K562 (cell line): ENCODE results near the gene JUN. TPM values are rescaled to one million over a fixed set of nuclear protein-coding genes. Genes with fewer than 3 reads are reported as not detected.

Experiments
- ATF1 ChIP-seq, 2 experiments: fragments of 450-650 bp in 1 of 2; IDR thresholded peaks; 2 replicates each; pipeline ENCODE4 v1.6.1; 2016; ENCODE audit warnings: missing compliant biosample characterization in 1 of 2, missing genetic modification characterization in 1 of 2
- CXXC5 ChIP-seq: fragments of 250-450 bp; sonication (Bioruptor Pico); IDR thresholded peaks from 2 replicates; pipeline ENCODE4 v1.8.0; 2022; ENCODE audit warnings: inconsistent platforms, mild to moderate bottlenecking, moderate library complexity
- ETV6 ChIP-seq, 3 experiments: fragments of 150-350 bp in 1 of 3; sonication (generic) in 1 of 3; formaldehyde crosslinking in 1 of 3; IDR thresholded peaks; 2 replicates each; pipeline versions ENCODE4 v1.6.1 to v1.8.0; 2014 to 2022; ENCODE audit warnings: borderline replicate concordance in 2 of 3, low read depth in 2 of 3, antibody characterized with exemption in 1 of 3, low read length in 1 of 3, mild to moderate bottlenecking in 1 of 3, missing genetic modification reagents in 1 of 3
- FOXK2 ChIP-seq, 2 experiments: fragments of 450-650 bp; IDR thresholded peaks in 1 of 2; conservative IDR thresholded peaks in 1 of 2; 2 replicates each; pipeline ENCODE4 v1.6.1; 2016; ENCODE audit warnings: low read depth in 2 of 2, mild to moderate bottlenecking in 1 of 2
- HDAC1 ChIP-seq, 2 experiments: fragments of 450-650 bp; IDR thresholded peaks; 2 replicates each; pipeline ENCODE4 v1.6.1; 2016 to 2017; ENCODE audit warnings: inconsistent platforms in 1 of 2, mild to moderate bottlenecking in 1 of 2, moderate library complexity in 1 of 2
- HDGF ChIP-seq: fragments of 450-650 bp; IDR thresholded peaks from 2 replicates; pipeline ENCODE4 v1.6.1; 2016
- ILK ChIP-seq: fragments of 450-650 bp; IDR thresholded peaks from 2 replicates; pipeline ENCODE4 v1.6.1; 2016; ENCODE audit warnings: missing genetic modification characterization, low read depth, mild to moderate bottlenecking, missing compliant biosample characterization, moderate library complexity, borderline replicate concordance
- JUND ChIP-seq, 2 experiments: IDR thresholded peaks; 2 replicates in 1 of 2; 3 replicates in 1 of 2; pipeline ENCODE4 v1.6.1; 2011; ENCODE audit warnings: borderline replicate concordance in 2 of 2, low read depth in 2 of 2, low read length in 2 of 2, improper control_type of control experiment in 1 of 2, missing biosample characterization in 1 of 2, missing genetic modification characterization in 1 of 2, missing genetic modification reagents in 1 of 2
- MECOM ChIP-seq: fragments of 250-450 bp; sonication (Bioruptor Pico); IDR thresholded peaks from 2 replicates; pipeline ENCODE4 v1.8.0; 2022; ENCODE audit warnings: inconsistent platforms
- NCOR1 ChIP-seq: fragments of 450-650 bp; IDR thresholded peaks from 2 replicates; pipeline ENCODE4 v1.6.1; 2016; ENCODE audit warnings: mild to moderate bottlenecking, moderate library complexity
- NR2C2 ChIP-seq, 2 experiments: fragments of 200-800 bp in 1 of 2; sonication (Bioruptor generic) in 1 of 2; sonication (generic) in 1 of 2; formaldehyde crosslinking in 1 of 2; IDR thresholded peaks; 2 replicates each; pipeline versions ENCODE4 v1.6.1 to v1.8.0; 2016 to 2022; ENCODE audit warnings: mild to moderate bottlenecking in 1 of 2, missing compliant biosample characterization in 1 of 2, missing genetic modification characterization in 1 of 2, missing genetic modification reagents in 1 of 2
- PHF21A ChIP-seq: fragments of 450-650 bp; IDR thresholded peaks from 2 replicates; pipeline ENCODE4 v1.6.1; 2017; ENCODE audit warnings: low read depth, borderline replicate concordance
- POLR2G ChIP-seq: fragments of 200-400 bp; formaldehyde crosslinking; IDR thresholded peaks from 2 replicates; pipeline ENCODE4 v1.6.1; 2017; ENCODE audit warnings: low read depth, mild to moderate bottlenecking, antibody characterized with exemption, low read length, moderate library complexity
- POLR3G ChIP-seq: IDR thresholded peaks from 2 replicates; pipeline ENCODE4 v1.6.1; 2011; ENCODE audit not compliant: insufficient read length, insufficient replicate concordance; ENCODE audit errors: extremely low read depth
- RBBP5 ChIP-seq: fragments of 200-600 bp; sonication (generic); IDR thresholded peaks from 2 replicates; pipeline ENCODE4 v1.6.1; 2012; ENCODE audit warnings: borderline replicate concordance, mild to moderate bottlenecking, low read length, control low read depth, inconsistent platforms; ENCODE audit not compliant: insufficient read depth, poor library complexity, severe bottlenecking
- SREBF2 ChIP-seq: sonication (generic); formaldehyde crosslinking; IDR thresholded peaks from 2 replicates; pipeline ENCODE4 v1.4.0; 2020; ENCODE audit warnings: mild to moderate bottlenecking, missing genetic modification reagents
- YBX1 ChIP-seq: fragments of 450-650 bp; IDR thresholded peaks from 2 replicates; pipeline ENCODE4 v1.7.1; 2016; ENCODE audit warnings: mild to moderate bottlenecking
- ZNF140 ChIP-seq: fragments of 250-450 bp; sonication (Bioruptor Pico); IDR thresholded peaks from 2 replicates; pipeline ENCODE4 v1.8.0; 2021; ENCODE audit warnings: moderate library complexity, mild to moderate bottlenecking, inconsistent platforms
- ZNF197 ChIP-seq: fragments of 200-800 bp; sonication (Bioruptor generic); IDR thresholded peaks from 2 replicates; pipeline ENCODE4 v1.6.1; 2016; ENCODE audit warnings: low read depth, missing genetic modification characterization, missing compliant biosample characterization
- polyA plus RNA-seq, 8 experiments: library from polyadenylated mRNA; depleted of rRNA in 4 of 8; stranded (reverse) in 5 of 8; unstranded in 3 of 8; fragments of >200 nt; fragmentation: Nextera tagmentation in 2 of 8; fragmentation: Illumina TruSeq in 1 of 8; extraction: Ambion mirVana in 2 of 8; extraction: Trizol in 1 of 8; gene quantifications; 2 replicates each; pipeline versions ENCODE4 v1.2.1 to v1.2.3, GENCODE V29; 2011 to 2014; ENCODE audit warnings: inconsistent platforms in 1 of 8, missing spikeins in 1 of 8
- total RNA-seq, 7 experiments: library from RNA; depleted of rRNA in 6 of 7; stranded (reverse); fragments of >200 nt in 6 of 7; fragmentation: Illumina TruSeq in 2 of 7; extraction: Trizol in 2 of 7; gene quantifications; 2 replicates each; pipeline versions ENCODE4 v1.2.1 to v1.2.3, GENCODE V29; 2011 to 2021; ENCODE audit warnings: low replicate concordance in 1 of 7
- TF ChIP-seq, protein P1 (sequence below): fragments of 450-650 bp; formaldehyde crosslinking; IDR thresholded peaks from 2 replicates; pipeline ENCODE4 v1.4.0; 2020; ENCODE audit warnings: mild to moderate bottlenecking
- TF ChIP-seq, protein P2 (sequence below): fragments of 450-650 bp; formaldehyde crosslinking; IDR thresholded peaks from 2 replicates; pipeline ENCODE4 v1.4.0; 2020; ENCODE audit warnings: mild to moderate bottlenecking, moderate library complexity
- TF ChIP-seq, protein P3 (sequence below): sonication (generic); formaldehyde crosslinking; IDR thresholded peaks from 2 replicates; pipeline ENCODE4 v1.5.0; 2020; ENCODE audit warnings: missing genetic modification reagents

Gene JUN
- total and polyA plus RNA-seq, 9 of the 15 experiments (the other 6 are each of a cell fraction or from before 2014, with no cell fraction given), result 0.32 to 23.4 (median 4.0) TPM

- TF ChIP-seq, protein P1, sequence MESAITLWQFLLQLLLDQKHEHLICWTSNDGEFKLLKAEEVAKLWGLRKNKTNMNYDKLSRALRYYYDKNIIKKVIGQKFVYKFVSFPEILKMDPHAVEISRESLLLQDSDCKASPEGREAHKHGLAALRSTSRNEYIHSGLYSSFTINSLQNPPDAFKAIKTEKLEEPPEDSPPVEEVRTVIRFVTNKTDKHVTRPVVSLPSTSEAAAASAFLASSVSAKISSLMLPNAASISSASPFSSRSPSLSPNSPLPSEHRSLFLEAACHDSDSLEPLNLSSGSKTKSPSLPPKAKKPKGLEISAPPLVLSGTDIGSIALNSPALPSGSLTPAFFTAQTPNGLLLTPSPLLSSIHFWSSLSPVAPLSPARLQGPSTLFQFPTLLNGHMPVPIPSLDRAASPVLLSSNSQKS (CRISPR knock-in tag), result 0 out of 2 replicates have a peak, but pooled peaks have one; percentile 33
- TF ChIP-seq NCOR1, result peak; percentile 67
- TF ChIP-seq RBBP5, result peak; percentile 61
- TF ChIP-seq, protein P2, sequence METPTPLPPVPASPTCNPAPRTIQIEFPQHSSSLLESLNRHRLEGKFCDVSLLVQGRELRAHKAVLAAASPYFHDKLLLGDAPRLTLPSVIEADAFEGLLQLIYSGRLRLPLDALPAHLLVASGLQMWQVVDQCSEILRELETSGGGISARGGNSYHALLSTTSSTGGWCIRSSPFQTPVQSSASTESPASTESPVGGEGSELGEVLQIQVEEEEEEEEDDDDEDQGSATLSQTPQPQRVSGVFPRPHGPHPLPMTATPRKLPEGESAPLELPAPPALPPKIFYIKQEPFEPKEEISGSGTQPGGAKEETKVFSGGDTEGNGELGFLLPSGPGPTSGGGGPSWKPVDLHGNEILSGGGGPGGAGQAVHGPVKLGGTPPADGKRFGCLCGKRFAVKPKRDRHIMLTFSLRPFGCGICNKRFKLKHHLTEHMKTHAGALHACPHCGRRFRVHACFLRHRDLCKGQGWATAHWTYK (CRISPR knock-in tag), result peak; percentile 68; the same call in 1 of the 2 replicates
- TF ChIP-seq POLR3G, result no peak
- TF ChIP-seq PHF21A, result peak; percentile 85
- TF ChIP-seq ZNF140 (CRISPR knock-in tag), result no peak
- TF ChIP-seq JUND (IDR thresholded peaks at IDR 0.05; ENCODE audit: borderline replicate concordance, low read depth, low read length), result peak; percentile 49; the same call in 1 of the 2 replicates
- TF ChIP-seq JUND (tag; IDR thresholded peaks at IDR 0.05; ENCODE audit: borderline replicate concordance, low read depth, low read length), result no peak; the same call in 2 of the 3 replicates
- peak in 1 of 2 experiments; percentile 64; a peak in 2 of 4 replicates for TF ChIP-seq HDAC1 (IDR thresholded peaks at IDR 0.05)
- TF ChIP-seq ILK (tag), result no peak
- TF ChIP-seq ETV6 (IDR thresholded peaks at IDR 0.05; ENCODE audit: borderline replicate concordance in 1 of 2, low read depth in 2 of 2, low read length in 1 of 2), result peak in 1 of 2 experiments; percentile 14; a peak in 1 of 4 replicates
- no peak for TF ChIP-seq ETV6 (CRISPR knock-in tag; IDR thresholded peaks at IDR 0.05; ENCODE audit: borderline replicate concordance)
- TF ChIP-seq ATF1 (CRISPR knock-in tag; IDR thresholded peaks at IDR 0.05), result no peak
- TF ChIP-seq ATF1 (tag; IDR thresholded peaks at IDR 0.05), result peak; percentile 38; the same call in 1 of the 2 replicates
- TF ChIP-seq NR2C2 (CRISPR knock-in tag; IDR thresholded peaks at IDR 0.05), result no peak
- TF ChIP-seq NR2C2 (tag; IDR thresholded peaks at IDR 0.05), result no peak; the same call in none of the 2 replicates
- TF ChIP-seq YBX1, result no peak
- no peak for TF ChIP-seq SREBF2 (CRISPR knock-in tag)
- TF ChIP-seq MECOM (CRISPR knock-in tag), result 0 out of 2 replicates have a peak, but pooled peaks have one; percentile 26
- peak; percentile 94 for TF ChIP-seq CXXC5 (CRISPR knock-in tag)
- peak; percentile 84 for TF ChIP-seq ZNF197 (CRISPR knock-in tag)
- TF ChIP-seq HDGF, result no peak
- TF ChIP-seq, protein P3, sequence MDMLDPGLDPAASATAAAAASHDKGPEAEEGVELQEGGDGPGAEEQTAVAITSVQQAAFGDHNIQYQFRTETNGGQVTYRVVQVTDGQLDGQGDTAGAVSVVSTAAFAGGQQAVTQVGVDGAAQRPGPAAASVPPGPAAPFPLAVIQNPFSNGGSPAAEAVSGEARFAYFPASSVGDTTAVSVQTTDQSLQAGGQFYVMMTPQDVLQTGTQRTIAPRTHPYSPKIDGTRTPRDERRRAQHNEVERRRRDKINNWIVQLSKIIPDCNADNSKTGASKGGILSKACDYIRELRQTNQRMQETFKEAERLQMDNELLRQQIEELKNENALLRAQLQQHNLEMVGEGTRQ, result no peak
- peak; percentile 92 for TF ChIP-seq POLR2G
- peak in 1 of 2 experiments; percentile 53; a peak in 1 of 4 replicates for TF ChIP-seq FOXK2 (conservative IDR thresholded peaks at IDR 0.05 in 1 of 2, IDR thresholded peaks at IDR 0.05 in 1 of 2; ENCODE audit: low read depth in 2 of 2)
These were observed 32.4 kb upstream of the JUN start (continued) for GRCh38 chr1:58816072-58816746.
